HG03095 (cell line): ENCODE measurements around the gene IRF4.

Experiments used
- ATAC-seq: cut with Tn5 transposase; IDR thresholded peaks from one replicate; pipeline ENCODE4 v1.9.1; 2021; ENCODE audit warnings: moderate library complexity; ENCODE audit not compliant: unreplicated experiment

The IRF4 gene

DNA sequence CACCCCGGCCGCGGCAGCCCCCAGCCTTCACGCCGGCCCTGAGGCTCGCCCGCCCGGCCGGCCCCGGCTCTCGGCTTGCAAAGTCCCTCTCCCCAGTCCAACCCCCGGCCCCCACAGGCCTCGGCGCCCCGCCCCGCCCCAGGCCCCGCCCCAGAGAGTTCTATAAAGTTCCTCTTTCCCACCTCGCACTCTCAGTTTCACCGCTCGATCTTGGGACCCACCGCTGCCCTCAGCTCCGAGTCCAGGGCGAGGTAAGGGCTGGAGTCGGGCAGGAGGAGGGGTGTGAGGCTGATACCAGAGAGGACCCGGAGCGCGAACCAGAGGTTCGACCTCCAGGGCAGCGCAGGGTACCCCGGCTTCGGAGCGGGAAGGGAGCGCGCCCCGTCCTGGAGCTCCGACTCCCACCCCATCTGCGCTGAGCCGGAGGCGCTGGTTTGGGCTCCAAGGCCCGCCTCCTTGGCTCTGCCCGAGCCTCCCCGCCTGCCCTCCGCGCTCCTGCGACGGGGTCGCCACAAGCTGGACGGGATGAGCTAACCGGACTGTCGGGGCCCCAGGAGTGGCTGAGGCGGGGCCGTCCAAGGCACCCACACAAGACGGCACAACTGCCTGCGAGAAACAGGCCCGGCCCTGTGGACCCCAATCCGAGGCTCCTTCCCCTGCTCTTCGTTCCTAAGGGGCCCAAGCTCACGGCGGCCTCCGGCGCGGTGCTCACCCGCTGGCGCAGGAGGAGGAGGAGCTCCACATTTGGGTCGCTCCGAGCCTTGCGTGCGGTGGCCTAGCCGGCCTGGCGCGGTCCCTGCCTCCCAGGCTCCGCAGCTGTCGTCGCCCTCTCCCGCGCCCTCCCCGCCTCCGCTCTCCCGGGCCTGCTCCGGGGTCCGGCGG lies at the start of gene IRF4:
Gene IRF4, plus strand, starts transcription at position 194 of the 882 bp plus-strand sequence. CDS start 1,401 bp downstream, outside the sequence.
- ATAC-seq = peak; percentile 35

DNA sequence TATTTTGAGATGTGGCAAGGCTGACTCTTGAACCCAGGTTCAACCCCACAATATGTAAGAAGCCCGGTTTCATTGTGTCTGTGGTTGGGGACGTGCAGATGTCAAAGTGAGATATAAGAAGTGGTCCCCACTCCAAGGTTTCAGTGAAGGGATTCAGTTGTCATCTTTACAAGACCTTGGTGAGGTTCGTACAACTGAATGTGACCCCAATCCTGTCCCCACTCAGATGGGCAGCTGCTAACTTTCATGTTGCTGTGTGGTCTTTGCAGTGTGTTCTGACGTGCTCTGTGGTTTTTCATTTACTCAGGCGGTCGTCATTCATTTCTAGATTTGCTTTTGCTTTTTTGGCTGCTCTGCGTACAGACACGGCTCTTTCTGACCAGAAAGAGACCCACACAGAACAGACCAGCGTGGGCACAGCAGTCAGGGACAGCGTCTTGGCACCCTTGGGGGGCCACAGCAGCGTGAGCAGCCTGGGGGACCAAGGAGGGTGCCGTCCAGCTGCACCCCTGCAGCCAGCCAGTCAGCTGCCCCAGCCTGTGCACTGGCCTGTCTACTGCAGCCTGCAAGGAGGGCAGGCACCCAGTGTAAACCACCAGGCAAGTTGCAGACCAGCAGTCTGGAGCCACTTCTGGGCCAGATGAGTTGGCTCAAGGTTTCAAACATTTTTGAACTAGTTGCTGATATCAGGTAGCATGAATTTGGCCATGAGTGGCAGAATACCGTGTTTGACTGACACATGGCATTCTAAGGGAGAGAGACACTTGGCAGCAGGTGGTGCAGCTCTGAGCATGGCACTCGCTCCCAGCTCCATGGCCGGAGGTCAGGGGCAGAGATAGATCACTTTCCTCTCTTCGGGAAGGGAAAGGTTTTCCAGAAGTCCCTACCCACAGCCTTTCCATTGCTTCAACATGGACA lies 49.4 kb upstream of the IRF4 start:
- ATAC-seq = peak; percentile 51

DNA sequence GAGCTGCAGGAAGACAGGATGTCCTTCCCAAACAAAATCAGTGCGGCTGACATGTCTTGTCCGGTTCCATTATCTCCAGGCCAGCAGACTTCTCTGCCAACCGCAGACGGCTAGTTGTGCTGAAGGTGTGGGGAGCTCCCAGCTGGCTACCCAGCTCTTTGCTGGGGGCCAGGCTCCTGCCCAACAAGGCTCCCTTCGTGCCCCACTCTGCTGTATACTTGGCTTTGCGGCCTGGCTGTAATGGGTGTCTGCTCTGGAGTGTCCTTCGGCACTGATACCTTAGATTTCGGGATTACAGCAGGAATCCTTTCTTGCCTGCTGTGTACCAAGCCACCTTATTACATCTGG lies 48.7 kb upstream of the IRF4 start:
- ATAC-seq = no peak

DNA sequence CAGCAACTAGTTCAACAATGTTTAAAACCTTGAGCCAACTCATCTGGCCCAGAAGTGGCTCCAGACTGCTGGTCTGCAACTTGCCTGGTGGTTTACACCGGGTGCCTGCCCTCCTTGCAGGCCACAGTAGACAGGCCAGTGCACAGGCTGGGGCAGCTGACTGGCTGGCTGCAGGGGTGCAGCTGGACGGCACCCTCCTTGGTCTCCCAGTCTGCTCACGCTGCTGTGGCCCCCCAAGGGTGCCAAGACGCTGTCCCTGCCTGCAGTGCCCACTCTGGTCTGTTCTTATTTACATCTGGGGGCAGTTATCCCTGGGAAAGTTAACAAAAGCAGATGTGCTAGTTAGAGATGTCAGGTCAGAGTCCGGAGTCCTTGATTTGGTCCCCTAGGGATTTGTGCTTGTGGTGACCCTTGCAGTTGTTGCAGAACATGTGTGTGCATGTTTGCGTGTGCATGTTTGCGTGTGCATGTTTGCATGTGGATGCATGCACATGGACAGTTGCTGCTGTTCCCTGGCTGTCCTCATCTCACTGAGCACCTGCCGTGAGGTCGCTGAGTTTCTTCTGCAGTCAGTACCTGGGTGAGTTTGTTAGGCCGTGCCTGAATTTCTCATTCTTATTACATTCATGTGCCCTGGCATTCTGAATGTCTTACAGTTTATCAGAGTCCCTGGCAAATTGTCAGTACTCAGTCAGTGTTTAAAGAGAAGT lies 48.2 kb upstream of the IRF4 start:
- no peak for ATAC-seq

DNA sequence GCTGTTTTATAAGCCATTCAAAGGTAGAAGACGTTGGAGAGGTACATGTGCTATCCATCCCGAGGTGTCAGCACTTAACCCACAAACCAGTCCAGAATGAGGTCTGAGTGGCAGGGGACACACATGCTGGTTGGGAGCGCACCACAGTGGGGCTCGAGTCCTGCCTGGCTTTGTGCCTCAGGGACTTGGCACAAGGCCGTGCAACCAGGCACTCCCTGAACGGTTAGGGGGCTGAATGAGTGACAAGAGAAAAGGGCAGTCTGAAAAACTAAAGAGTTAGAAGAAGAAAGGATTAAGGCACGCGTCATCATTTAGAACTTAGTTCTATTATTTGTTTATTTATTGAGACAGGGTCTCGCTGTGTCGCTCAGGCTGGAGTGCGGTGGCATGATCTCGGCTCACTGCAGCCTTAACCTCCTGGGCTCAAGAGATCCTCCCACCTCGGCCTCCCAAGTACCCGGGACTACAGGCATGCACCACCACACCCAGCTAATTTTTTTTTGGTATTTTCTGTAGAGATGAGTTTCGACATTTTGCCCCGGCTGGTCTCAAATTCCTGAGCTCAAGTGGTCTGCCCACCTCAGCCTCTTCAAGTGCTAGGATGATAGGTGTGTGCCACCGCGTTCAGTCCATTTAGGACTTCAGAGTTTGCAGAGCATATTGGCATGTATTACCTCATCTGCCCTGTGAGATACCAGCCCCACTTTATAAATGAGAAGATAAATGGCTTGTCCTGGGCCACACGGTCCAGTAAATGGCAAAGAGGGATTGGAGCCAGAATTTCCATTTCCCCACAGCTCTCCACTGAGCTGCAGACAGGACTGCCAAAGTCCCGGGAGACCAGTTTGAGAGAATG lies 47.4 kb upstream of the IRF4 start:
- no peak for ATAC-seq

DNA sequence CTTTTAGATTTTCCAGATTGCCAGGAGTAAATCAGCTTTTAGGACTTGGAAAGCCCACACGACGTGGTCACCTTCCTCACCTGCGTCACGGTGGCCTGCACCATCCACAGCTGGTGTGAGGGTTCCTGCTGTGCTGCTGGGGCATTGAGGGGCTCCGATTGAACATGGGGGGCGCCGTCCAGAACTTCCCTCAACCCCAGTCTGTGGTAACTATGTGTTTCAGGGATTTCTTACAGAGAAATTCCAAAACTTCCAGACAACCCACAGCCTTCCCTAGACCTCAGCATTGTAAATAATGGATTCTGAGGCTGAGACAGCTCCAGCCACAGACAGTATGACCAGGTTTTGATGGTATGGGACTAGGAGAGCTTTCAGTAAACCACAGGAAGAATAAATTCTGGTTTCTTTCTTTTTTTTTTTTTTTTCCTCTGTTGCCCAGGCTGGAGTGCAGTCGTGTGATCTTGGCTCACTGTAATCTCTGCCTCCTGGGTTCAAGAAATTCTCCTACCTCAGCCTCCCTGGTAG lies 46.7 kb upstream of the IRF4 start:
- no peak for ATAC-seq

DNA sequence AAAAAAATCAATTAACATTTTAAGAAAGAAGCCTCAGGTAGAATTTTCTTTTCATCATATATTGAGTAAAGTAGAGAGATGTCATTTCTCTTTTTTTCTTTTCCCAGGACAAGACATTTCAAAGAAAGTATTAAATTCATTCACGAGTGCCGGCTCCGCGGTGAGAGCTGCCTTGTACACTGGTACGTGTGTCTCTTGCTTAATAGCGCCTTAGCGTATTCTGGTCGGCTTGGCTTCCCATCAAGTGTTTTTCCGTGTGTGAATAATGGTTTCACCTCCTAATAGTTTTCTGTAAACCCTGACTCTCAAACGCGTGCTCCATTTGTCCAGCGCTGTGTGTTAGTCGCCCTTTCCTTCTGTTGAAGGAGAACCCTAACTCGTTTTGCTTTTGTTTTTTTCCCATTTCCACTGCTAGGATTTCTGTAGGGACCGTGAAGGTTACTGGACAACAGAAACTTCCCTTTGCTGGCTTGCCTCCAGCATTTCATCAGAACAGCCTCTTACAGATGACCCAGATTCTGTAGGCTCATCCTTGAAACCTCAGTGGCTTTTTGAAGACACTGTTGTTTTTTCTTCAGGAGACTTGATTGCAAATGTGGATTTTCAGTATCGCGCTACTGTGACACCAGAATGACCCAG lies 45.7 kb upstream of the IRF4 start:
- ATAC-seq = no peak

DNA sequence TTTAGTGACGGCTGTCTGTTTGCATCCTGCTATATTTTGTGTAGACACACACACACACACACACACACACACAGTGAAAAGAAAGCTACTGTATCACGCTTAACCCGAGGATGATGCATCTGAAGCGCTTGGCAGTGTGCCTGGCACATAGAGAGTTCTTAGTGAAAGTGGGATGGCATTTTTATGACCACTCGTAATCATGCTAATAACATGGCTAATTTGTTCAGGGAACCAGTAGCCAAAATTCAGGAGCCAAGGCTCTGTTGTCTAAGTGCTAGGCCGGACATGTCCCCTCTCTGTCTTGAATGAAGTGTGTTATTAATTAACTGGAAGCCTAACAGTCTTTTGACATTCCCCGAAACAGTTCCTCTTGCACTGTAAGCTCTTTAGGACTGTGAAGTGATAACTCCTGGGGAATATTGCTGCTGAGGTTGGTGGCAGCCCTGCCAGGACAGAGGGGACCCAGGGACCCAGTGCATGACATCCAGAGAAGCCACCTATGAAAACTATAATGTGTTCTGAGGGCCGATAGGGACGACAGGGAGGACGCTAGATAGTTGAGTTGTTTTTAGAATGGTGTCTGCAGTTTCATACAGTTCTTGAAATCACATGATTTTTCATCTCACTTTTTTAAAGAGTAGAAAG lies 45.0 kb upstream of the IRF4 start:
- ATAC-seq = no peak

DNA sequence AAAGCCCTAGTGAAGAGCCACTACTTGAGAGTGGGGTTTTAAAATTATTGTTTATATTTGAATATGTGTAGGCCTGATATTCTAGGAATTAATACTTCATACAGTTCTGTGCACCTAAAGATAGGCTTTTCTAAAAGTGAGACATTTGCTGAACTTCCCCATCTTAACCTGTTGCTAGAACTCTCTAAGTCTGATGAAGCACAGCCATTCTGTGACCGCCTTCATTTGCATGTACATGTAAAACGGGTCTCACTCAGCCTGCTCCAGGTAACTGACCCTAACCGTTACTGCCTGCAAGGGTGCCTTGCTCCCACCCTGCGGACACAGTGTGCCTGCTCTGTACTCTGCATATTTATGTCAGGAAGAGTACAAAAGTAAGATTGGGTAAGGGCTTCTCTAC lies 44.3 kb upstream of the IRF4 start:
- ATAC-seq = peak; percentile 87

DNA sequence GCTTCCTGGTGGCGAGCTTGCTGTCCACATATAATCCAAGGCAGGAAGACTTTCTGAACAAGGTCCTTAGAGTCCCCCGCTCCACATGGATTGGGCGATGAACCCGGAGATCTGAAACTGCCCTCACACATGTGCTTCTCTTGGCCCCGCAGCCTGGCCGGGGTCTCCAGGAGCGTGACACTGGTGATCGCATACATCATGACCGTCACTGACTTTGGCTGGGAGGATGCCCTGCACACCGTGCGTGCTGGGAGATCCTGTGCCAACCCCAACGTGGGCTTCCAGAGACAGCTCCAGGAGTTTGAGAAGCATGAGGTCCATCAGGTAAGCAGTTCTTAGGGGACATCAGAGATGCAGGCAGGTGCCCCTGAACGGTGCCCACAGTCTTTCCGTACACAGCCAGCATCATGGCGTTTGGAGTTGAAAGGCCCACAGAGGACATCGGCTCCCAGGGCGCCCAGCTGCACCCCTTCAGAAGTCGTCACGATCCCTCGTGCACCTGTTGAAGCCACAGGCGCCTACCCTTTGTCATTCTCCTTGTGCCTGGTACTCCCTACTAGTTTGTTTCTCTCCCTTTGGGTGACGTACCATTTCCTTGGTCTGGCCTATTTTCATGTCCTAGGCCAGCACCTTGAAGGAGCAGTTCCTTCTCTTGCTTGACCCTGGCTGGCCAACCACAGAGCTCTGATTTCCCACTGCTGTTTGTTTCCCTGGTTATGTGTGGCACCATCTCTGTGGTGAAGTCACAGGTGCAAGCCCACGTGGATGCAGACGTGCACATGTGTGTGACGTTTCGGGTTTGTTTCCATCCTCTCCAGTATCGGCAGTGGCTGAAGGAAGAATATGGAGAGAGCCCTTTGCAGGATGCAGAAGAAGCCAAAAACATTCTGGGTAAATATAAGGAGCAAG lies 43.3 kb upstream of the IRF4 start:
- no peak for ATAC-seq

DNA sequence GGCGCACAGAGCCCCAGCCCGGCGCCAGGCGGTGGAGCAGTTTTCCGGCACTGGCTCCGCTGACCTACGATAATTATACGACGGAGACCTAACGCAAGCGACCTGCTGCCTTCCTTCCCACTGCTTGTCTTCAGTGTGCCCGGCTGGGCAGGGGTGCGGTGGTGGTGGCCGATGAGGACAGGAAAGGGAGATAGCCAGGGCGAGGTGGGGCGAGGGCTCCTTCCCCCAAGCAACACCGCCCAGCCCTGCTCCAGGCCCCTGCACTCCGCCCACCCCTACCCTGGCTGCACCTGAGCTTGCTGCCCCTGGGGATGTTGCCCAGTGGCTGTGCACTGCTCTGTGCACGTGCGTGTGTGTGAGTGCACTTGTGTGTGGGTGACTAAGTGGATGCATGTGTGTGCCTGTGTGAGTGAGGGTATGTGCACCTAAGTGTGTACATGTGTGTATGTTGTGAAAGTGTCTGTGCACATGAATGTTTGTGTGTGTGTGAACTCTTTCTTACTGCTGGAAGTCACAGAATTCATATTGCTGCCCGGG lies 42.6 kb upstream of the IRF4 start:
- no peak for ATAC-seq

DNA sequence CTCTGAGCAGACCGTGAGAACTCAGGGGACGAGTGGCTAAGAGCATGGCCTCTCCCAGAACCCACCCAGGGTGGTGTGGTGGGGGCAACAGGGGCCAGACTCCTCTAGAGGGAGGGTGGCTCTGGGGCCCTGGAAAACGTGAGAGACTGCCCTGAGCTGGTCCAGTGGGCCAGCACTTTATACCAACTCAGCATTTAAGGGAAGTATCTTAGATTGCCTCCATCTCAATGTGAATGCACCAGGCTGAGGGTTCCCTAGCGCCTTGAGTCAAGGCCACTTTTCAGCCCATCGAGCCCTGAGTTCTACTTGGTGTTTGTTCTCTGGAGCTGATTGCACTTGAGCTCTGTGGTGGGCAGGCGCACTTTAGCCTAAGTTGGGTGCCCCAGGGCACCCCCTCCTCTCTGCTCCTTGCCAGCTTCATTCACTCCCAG lies 42.0 kb upstream of the IRF4 start:
- ATAC-seq = no peak

DNA sequence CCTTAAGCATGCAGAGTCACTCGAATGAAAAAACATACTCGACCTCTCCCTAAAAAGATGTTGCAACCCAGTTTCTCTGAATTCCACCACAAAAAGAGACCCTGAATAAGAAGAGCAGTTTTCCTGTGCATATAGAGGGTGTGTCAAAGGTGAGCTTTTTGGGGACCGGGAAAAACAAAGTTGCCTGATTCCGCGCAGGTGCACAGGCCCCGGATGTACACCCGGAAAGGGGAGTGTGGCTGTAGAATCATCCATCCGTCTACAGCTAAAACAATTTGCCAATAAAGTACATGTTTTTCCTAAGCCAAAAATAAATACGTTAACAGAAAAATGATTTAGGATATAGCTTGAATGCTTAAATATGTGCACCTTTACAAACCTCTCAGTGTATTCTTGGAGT lies 41.2 kb upstream of the IRF4 start:
- ATAC-seq = no peak

DNA sequence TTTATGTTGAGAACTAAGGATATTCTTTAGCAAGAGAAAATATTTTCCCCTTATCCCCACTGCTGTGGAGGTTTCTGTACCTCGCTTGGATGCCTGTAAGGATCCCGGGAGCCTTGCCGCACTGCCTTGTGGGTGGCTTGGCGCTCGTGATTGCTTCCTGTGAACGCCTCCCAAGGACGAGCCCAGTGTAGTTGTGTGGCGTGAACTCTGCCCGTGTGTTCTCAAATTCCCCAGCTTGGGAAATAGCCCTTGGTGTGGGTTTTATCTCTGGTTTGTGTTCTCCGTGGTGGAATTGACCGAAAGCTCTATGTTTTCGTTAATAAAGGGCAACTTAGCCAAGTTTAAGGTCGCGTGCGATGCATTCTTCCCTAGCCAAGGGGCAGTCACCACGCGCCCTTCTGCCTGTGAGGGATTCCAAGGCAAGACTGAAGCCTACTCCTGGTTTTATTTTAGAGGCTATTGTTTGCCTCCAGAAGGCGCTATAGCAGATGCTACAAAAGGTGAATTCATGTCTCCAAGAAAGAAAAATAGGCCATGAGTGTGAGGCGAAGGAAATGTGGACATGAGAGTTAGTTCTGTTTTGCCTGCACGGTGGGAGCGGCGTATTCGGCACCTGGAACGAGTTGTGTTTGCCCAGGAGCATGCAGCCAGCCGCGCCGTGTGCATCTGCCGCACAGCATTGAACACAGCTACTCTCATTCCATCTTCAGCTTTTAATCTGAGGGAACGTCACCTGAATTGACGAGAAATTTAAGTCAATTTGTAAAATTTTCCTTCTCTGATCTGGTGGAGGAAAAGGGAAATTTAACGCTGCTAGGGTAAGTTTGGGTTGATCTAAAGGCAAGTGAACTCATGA lies 40.3 kb upstream of the IRF4 start:
- ATAC-seq = no peak

DNA sequence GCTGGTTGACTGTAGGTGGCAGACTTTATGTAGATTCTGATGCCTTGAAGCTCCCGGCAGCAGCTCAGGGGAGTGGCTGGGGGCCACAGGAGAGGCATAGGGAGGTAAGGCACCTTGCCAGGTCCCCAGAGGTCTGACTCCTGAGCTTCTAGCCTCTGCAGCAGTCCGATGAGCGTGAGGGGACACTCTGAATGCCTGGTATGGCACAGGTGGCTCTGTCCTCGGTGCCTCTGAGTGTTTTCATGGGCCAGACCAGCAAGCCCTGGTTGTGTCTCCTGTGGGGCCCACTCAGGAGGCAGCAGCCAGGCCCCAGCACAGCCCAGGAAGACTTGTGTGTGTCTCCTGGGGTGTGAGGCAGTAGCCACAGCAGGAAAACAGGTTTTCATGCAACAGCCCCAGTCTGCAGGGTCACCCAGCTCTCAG lies 39.7 kb upstream of the IRF4 start:
- ATAC-seq = no peak

DNA sequence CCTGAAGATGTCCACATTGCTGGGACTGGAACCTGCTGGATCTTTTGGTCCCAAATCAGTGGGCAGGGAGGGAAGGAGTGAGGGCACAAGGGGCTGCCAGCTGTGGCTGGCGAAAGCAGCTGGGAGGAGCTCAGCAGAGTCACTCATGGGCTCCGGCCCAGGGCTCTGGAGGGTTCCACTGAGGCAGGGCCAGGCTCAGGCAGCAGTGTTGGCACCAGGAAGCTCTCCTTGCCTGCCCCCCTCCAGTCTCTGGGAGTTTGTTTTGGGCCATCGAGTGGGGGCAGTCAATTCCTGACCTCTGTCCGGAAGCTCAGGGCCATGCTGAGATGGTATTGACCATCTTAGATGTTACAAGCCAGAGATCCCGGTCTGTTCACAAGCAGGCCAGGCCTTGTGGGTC lies 39.1 kb upstream of the IRF4 start:
- ATAC-seq = no peak

DNA sequence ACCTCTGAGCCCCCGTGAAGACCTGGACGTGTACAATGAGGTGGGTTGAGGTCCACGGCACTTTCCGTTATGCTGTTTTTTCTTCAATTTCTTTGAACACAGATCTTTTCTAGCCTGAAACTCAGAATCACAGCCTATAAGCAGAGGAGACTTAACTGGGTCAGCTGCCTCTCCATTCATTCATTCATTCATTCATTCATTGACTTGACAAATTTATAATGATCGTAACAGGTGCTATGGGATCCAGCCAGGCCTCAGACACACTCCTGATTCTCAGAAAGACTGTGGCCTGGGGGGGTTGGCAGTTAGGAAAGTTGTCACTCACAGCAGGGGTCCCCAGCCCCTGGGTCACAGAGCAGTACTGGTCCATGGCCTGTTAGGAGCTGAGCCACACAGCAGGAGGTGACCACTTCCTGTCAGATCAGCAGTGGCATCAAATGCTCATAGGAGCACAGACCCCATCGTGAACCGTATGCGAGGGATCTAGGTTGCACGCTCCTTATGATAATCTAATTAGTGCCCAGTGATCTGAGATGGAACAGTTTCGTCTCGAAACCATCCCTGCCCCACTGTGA lies 38.6 kb upstream of the IRF4 start:
- ATAC-seq = no peak
